Measurements from ENCODE around the gene IRAK1. TPM values are rescaled to one million over a fixed set of nuclear protein-coding genes. Genes with fewer than 3 reads are reported as not detected.

Gene IRAK1
- total RNA-seq, 2 donors from 2014 or later: 61.1 to 73.9 TPM

DNA sequence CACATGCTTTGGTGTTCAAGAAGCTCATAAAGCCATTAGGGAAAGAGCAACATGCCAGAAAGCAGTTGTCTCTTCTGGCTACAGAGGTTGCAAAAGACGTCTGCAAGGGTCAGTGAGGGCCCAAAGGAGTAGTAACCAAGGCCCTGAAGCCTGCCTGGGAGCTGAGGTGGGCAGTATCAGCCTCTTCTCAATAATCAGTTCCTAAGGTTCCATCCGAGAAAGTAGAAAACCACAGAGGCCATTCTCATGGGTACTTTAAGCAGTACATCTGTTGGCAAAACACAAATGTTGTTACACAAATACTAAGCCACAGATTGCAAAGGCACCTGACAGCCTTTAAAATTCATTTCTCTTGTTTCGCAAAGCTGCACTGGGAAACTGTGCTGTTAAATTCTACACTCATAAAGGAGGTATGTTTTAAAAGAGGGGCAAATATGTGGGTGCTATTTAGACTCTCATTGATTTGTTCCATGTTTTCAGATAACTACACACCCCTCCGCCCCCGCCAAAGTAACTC lies 40.1 kb upstream of the IRAK1 start:
- Mint-ChIP-seq H3K27me3 (ENCODE audit: insufficient read depth) (no peaks in the 10 kb centered on the region), H3K27ac (no peak overlapping the region), H3K9me3 (peaks cover 61% of the 10 kb centered on the region), H3K4me3 (no peak overlapping the region), H3K36me3 (ENCODE audit: low read depth) (peaks cover 7% of the 10 kb centered on the region), H3K4me1 (peaks cover 19% of the 10 kb centered on the region)
- Histone ChIP-seq H3K27me3 (ENCODE audit: control insufficient read depth, insufficient read depth, low read length, poor library complexity, severe bottlenecking) (no peaks in the 10 kb centered on the region), H3K4me3 (ENCODE audit: low read length) (no peak overlapping the region), H3K9me3 (ENCODE audit: control insufficient read depth, low read length) (no peaks in the 10 kb centered on the region), H3K36me3 (ENCODE audit: control insufficient read depth, insufficient read depth, low read length) (peaks cover 9% of the 10 kb centered on the region), H3K27ac (ENCODE audit: low read depth, low read length) (no peak overlapping the region), H3K9ac (ENCODE audit: extremely low read depth, low read length, poor library complexity, severe bottlenecking) (no peak overlapping the region), H3K4me1 (ENCODE audit: control insufficient read depth, insufficient read depth, low read length) (no peaks in the 10 kb centered on the region)
- no peak for TF ChIP-seq CTCF (conservative IDR thresholded peaks at IDR 0.05)
- 99% methylated on average over 5 of the region's 5 CpGs; no CpG with 5 or more reads in 1 of the 2 experiments for WGBS, 2 experiments (ENCODE audit: insufficient coverage in 1 of 2, insufficient read length in 1 of 2)
- no peak for DNase-seq

DNA sequence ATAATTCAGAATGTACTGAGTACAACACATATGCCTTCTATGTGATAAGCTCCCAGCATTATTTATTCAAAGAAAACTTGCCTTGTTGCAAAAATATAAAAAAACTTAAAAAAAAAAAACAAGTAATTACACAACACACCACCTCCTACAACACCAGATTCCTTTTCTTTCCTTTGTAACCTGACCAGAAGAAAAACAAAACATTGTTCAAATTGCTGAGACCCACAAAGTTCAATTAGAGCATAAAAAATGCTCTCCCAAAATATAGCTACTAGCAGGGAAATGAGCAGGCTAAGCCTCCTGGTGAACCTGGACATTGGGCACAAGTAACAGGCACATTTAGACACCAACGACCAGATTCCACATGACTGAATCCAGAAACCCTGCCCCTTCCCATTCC lies 39.5 kb upstream of the IRAK1 start:
- no peak overlapping the region for H3K27ac Mint-ChIP-seq
- peaks cover 19% of the 10 kb centered on the region for H3K4me1 Mint-ChIP-seq
- no peak for DNase-seq
- Histone ChIP-seq H3K9ac (ENCODE audit: extremely low read depth, low read length, poor library complexity, severe bottlenecking) (no peak overlapping the region), H3K36me3 (ENCODE audit: control insufficient read depth, insufficient read depth, low read length) (peaks cover 9% of the 10 kb centered on the region), H3K4me1 (ENCODE audit: control insufficient read depth, insufficient read depth, low read length) (no peaks in the 10 kb centered on the region), H3K27ac (ENCODE audit: low read depth, low read length) (no peak overlapping the region), H3K27me3 (ENCODE audit: control insufficient read depth, insufficient read depth, low read length, poor library complexity, severe bottlenecking) (no peaks in the 10 kb centered on the region), H3K9me3 (ENCODE audit: control insufficient read depth, low read length) (no peaks in the 10 kb centered on the region), H3K4me3 (ENCODE audit: low read length) (no peak overlapping the region)
- TF ChIP-seq CTCF (conservative IDR thresholded peaks at IDR 0.05): no peak
- peaks cover 58% of the 10 kb centered on the region for H3K9me3 Mint-ChIP-seq
- WGBS, 2 experiments (ENCODE audit: insufficient coverage in 1 of 2, insufficient read length in 1 of 2): 100% methylated on average over 1 of the region's 1 CpG; no CpG with 5 or more reads in 1 of the 2 experiments
- peaks cover 7% of the 10 kb centered on the region for H3K36me3 Mint-ChIP-seq (ENCODE audit: low read depth)
- no peaks in the 10 kb centered on the region for H3K27me3 Mint-ChIP-seq (ENCODE audit: insufficient read depth)
- H3K4me3 Mint-ChIP-seq: no peak overlapping the region

GRCh38 chrX:154058214-154058997 lies 38.7 kb upstream of the IRAK1 start:
- Histone ChIP-seq H3K9me3 (ENCODE audit: control insufficient read depth, low read length) (no peaks in the 10 kb centered on the region), H3K4me3 (ENCODE audit: low read length) (no peak overlapping the region), H3K9ac (ENCODE audit: extremely low read depth, low read length, poor library complexity, severe bottlenecking) (no peak overlapping the region), H3K36me3 (ENCODE audit: control insufficient read depth, insufficient read depth, low read length) (peaks cover 9% of the 10 kb centered on the region), H3K27ac (ENCODE audit: low read depth, low read length) (no peak overlapping the region), H3K27me3 (ENCODE audit: control insufficient read depth, insufficient read depth, low read length, poor library complexity, severe bottlenecking) (no peaks in the 10 kb centered on the region), H3K4me1 (ENCODE audit: control insufficient read depth, insufficient read depth, low read length) (no peaks in the 10 kb centered on the region)
- Mint-ChIP-seq H3K9me3 (peaks cover 60% of the 10 kb centered on the region), H3K27ac (no peak overlapping the region), H3K4me3 (no peak overlapping the region), H3K36me3 (ENCODE audit: low read depth) (peaks cover 10% of the 10 kb centered on the region), H3K4me1 (peaks cover 19% of the 10 kb centered on the region), H3K27me3 (ENCODE audit: insufficient read depth) (no peaks in the 10 kb centered on the region)
- 96 to 97% methylated on average over 5 to 7 of the region's 11 CpGs for WGBS, 2 experiments (ENCODE audit: insufficient coverage in 1 of 2, insufficient read length in 1 of 2)
- TF ChIP-seq CTCF (conservative IDR thresholded peaks at IDR 0.05): no peak
- DNase-seq: no peak
